Progenitor cell of endocrine pancreas (in vitro differentiated cells): ENCODE results near the gene IGSF8. TPM values are rescaled to one million over a fixed set of nuclear protein-coding genes. Genes with fewer than 3 reads are reported as not detected.

Source experiments
- DNase-seq: peaks from one replicate; pipeline ENCODE4 v3.0.0; 2021; ENCODE audit warnings: low spot score; ENCODE audit not compliant: unreplicated experiment
- H3K27ac Mint-ChIP-seq: 2 replicates; pipeline ENCODE4 v1.8.0; 2021; ENCODE audit warnings: mild to moderate bottlenecking, moderate library complexity, mixed read lengths
- H3K27me3 Mint-ChIP-seq: 2 replicates; pipeline ENCODE4 v1.8.0; 2021; ENCODE audit warnings: mixed read lengths
- H3K36me3 Mint-ChIP-seq: 2 replicates; pipeline ENCODE4 v1.8.0; 2022; ENCODE audit warnings: mixed read lengths; ENCODE audit not compliant: insufficient read depth
- H3K4me1 Mint-ChIP-seq: 2 replicates; pipeline ENCODE4 v1.8.0; 2021; ENCODE audit warnings: low read depth, mixed read lengths
- H3K4me3 Mint-ChIP-seq: 2 replicates; pipeline ENCODE4 v1.8.0; 2021; ENCODE audit warnings: low read depth, mild to moderate bottlenecking, moderate library complexity, mixed read lengths
- H3K9me3 Mint-ChIP-seq: 2 replicates; pipeline ENCODE4 v1.8.0; 2021; ENCODE audit warnings: low read depth, mixed read lengths
- CTCF ChIP-seq: fragments of 200-600 bp; sonication (generic); IDR thresholded peaks from one replicate; pipeline ENCODE4 v1.5.0; 2021; ENCODE audit warnings: antibody characterized with exemption, mild to moderate bottlenecking; ENCODE audit not compliant: unreplicated experiment
- total RNA-seq: library from RNA; stranded (reverse); gene quantifications from 2 replicates; pipeline ENCODE4 v1.2.1, GENCODE V29; 2021

The IGSF8 gene
- total RNA-seq, 1 donor from 2014 or later = 39.4 TPM

- Mint-ChIP-seq H3K27me3 (peaks cover 28% of the 10 kb centered on the region), H3K36me3 (no peaks in the 10 kb centered on the region), H3K27ac (no peak overlapping the region), H3K9me3 (no peaks in the 10 kb centered on the region), H3K4me1 (peaks cover 13% of the 10 kb centered on the region), H3K4me3 (no peak overlapping the region)
- TF ChIP-seq CTCF = no peak
- DNase-seq = no peak
Observed at GRCh38 chr1:160103658-160104408, 5.4 kb upstream of the IGSF8 start.

GRCh38 chr1:160101717-160102522 lies 3.5 kb upstream of the IGSF8 start:
- Mint-ChIP-seq H3K9me3 (no peaks in the 10 kb centered on the region), H3K36me3 (no peaks in the 10 kb centered on the region), H3K27me3 (peaks cover 26% of the 10 kb centered on the region), H3K4me3 (no peak overlapping the region), H3K4me1 (peaks cover 19% of the 10 kb centered on the region), H3K27ac (peak overlapping the region; percentile 40)
- TF ChIP-seq CTCF = no peak
- DNase-seq = no peak

GRCh38 chr1:160101037-160101716 lies 2.8 kb upstream of the IGSF8 start:
- peak; percentile 91 for TF ChIP-seq CTCF
- Mint-ChIP-seq H3K27ac (peak overlapping the region; percentile 88), H3K9me3 (no peaks in the 10 kb centered on the region), H3K27me3 (peaks cover 19% of the 10 kb centered on the region), H3K4me3 (no peak overlapping the region), H3K4me1 (peaks cover 19% of the 10 kb centered on the region), H3K36me3 (no peaks in the 10 kb centered on the region)
- DNase-seq = peak; percentile 66

GRCh38 chr1:160099716-160100375 lies 1.4 kb upstream of the IGSF8 start:
- no peaks in the 10 kb centered on the region for H3K9me3 Mint-ChIP-seq
- peak overlapping the region; percentile 95 for H3K27ac Mint-ChIP-seq
- H3K27me3 Mint-ChIP-seq = peaks cover 15% of the 10 kb centered on the region
- H3K36me3 Mint-ChIP-seq = no peaks in the 10 kb centered on the region
- peaks cover 19% of the 10 kb centered on the region for H3K4me1 Mint-ChIP-seq
- DNase-seq = no peak
- H3K4me3 Mint-ChIP-seq = peak overlapping the region; percentile 4
- TF ChIP-seq CTCF = no peak
